COLO668 (cell line): ENCODE results near the gene AFF4.
"Not testable (repeated sequence)": the region's sequence is repeated elsewhere in the genome, so short reads cannot be mapped to it uniquely, and the experiment has no call there.

ENCODE experiments used
- DNase-seq: peaks from one replicate; lab custom pipeline; 2025; ENCODE audit not compliant: unreplicated experiment; lab: John Stamatoyannopoulos, UW

AFF4 gene

GRCh38 chr5:132953710-132954109, 9.7 kb downstream of the AFF4 start:
- no peak for DNase-seq

GRCh38 chr5:132952829-132953228, 10.6 kb downstream of the AFF4 start:
- DNase-seq, result no peak

GRCh38 chr5:132951897-132952296, 11.5 kb downstream of the AFF4 start:
- no peak for DNase-seq

GRCh38 chr5:132949136-132949535, 14.3 kb downstream of the AFF4 start:
- no peak for DNase-seq

- no peak for DNase-seq
Observed at GRCh38 chr5:132947671-132948070, 15.8 kb downstream of the AFF4 start.

GRCh38 chr5:132945315-132945714, 18.1 kb downstream of the AFF4 start:
- DNase-seq, result not testable (repeated sequence)

GRCh38 chr5:132943362-132944022, 19.9 kb downstream of the AFF4 start:
- DNase-seq, result no peak

- no peak for DNase-seq
Observed at GRCh38 chr5:132941331-132941730, 22.1 kb downstream of the AFF4 start.

GRCh38 chr5:132928062-132928407, 35.4 kb downstream of the AFF4 start:
- DNase-seq, result no peak

- no peak for DNase-seq
Observed at GRCh38 chr5:132927355-132928061, 35.9 kb downstream of the AFF4 start.

GRCh38 chr5:132926437-132926836, 37.0 kb downstream of the AFF4 start:
- DNase-seq, result no peak

- DNase-seq, result no peak
Observed at GRCh38 chr5:132916086-132916485, 47.3 kb downstream of the AFF4 start.

- DNase-seq, result no peak
Observed at GRCh38 chr5:132915681-132916080, 47.8 kb downstream of the AFF4 start.

- no peak for DNase-seq
Observed at GRCh38 chr5:132909702-132910101, 53.7 kb downstream of the AFF4 start.

- DNase-seq, result no peak
Observed at GRCh38 chr5:132907161-132907560, 56.3 kb downstream of the AFF4 start.

- no peak for DNase-seq
Observed at GRCh38 chr5:132905938-132906337, 57.5 kb downstream of the AFF4 start.

- DNase-seq, result no peak
Observed at GRCh38 chr5:132901730-132902129, 61.7 kb downstream of the AFF4 start.

- no peak for DNase-seq
Observed at GRCh38 chr5:132901036-132901435, 62.4 kb downstream of the AFF4 start.

GRCh38 chr5:132898094-132898493, 65.3 kb downstream of the AFF4 start:
- DNase-seq, result no peak

- DNase-seq, result no peak
Observed at GRCh38 chr5:132896685-132897084, 66.7 kb downstream of the AFF4 start.

GRCh38 chr5:132895719-132896305, 67.6 kb downstream of the AFF4 start:
- no peak for DNase-seq

GRCh38 chr5:132890817-132891216, 72.6 kb downstream of the AFF4 start:
- DNase-seq, result no peak
